ENCODE data around the gene DDA1. TPM values are rescaled to one million over a fixed set of nuclear protein-coding genes. Genes with fewer than 3 reads are reported as not detected.

The DDA1 gene
- 10 to 100 TPM; 20.6 to 98.1 (median 22.0) TPM for total RNA-seq

DNA sequence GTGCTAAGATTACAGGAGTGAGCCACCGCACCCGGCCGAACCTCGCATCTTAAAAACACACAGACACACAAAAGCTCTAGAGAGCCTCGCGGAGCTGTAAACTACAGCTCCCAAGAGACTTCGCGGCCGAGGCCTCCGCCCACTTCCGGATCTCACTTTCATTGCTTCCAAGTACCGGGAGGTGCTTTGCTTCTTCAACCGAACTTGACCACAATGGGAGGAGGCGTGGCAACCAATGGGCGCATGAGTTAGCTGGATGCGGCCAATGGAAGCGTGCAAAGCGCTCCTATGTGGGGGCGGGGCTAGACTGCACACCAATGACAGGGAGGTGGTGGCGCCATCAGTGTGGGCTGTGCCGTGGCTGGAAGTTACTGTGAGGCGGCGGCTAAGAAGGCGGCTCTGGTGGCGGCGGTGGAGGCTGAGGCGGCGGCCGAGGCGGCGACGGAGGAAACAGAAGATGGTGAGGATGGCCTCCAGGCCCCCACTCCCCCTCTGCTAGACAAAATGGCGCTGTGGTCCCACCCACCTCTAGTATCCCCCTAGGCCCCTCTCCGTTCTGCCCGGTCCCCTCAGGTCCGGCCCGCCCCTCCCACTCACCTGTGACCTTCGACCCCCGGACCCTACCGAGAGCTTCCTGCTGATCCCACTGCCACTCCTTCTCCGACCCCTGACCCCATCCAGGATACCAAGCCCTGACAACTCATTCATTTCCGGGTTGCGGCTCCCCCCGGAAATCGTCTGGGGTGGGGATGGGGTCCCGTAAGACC lies at the start of gene DDA1:
Gene DDA1, plus strand, starts transcription at position 366 of the 767 bp plus-strand sequence. Its CDS starts 92 bp downstream, at position 458.
- H3K4me1 ChIP-seq = peaks cover 27 to 57% (median 40%) of the 10 kb centered on the region in 4 donors

DNA sequence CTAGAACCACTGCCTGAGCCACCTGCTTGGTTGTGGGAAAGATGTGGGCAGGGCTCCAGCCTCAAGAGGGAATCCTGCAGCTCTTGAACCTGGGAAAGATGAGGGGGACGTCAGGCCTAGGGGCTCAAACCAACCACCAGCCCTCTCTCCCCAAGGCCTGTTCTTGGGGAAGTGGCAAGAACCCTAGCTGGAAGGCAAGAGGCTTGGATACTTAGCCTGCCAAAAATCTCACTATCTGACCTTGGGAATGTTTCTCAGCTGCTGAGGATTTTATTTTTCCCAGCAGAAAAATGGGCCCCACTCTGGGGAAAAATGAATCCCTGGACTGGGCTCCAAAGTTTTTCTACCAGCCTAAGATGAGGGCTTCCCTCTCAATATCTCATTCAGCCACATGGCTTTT lies 49.4 kb upstream of the DDA1 start:
- no peaks in the 10 kb centered on the region for H3K4me1 ChIP-seq
- intact Hi-C loops (cut with DNase I; ENCODE audit: low total_unique reads) = no loop called here
- in situ Hi-C loops (cut with MboI; ENCODE audit: low pct_ligation_motif_present in 1 of 4, low pct_unique_long_range_greater_than_20kb in 1 of 4, low sequenced_read_pairs in 3 of 4) = no loop called here
- TF ChIP-seq POLR2A (IDR thresholded peaks at IDR 0.05) = no peak
- no peak for TF ChIP-seq EP300 (IDR thresholded peaks at IDR 0.05; ENCODE audit: low read depth)
- TF ChIP-seq POLR2AphosphoS5 (IDR thresholded peaks at IDR 0.05) = no peak
- TF ChIP-seq, protein P1, sequence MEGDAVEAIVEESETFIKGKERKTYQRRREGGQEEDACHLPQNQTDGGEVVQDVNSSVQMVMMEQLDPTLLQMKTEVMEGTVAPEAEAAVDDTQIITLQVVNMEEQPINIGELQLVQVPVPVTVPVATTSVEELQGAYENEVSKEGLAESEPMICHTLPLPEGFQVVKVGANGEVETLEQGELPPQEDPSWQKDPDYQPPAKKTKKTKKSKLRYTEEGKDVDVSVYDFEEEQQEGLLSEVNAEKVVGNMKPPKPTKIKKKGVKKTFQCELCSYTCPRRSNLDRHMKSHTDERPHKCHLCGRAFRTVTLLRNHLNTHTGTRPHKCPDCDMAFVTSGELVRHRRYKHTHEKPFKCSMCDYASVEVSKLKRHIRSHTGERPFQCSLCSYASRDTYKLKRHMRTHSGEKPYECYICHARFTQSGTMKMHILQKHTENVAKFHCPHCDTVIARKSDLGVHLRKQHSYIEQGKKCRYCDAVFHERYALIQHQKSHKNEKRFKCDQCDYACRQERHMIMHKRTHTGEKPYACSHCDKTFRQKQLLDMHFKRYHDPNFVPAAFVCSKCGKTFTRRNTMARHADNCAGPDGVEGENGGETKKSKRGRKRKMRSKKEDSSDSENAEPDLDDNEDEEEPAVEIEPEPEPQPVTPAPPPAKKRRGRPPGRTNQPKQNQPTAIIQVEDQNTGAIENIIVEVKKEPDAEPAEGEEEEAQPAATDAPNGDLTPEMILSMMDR (IDR thresholded peaks at IDR 0.05) = no peak
- no peaks in the 10 kb centered on the region for H3K9me3 ChIP-seq
- no peak overlapping the region for H3K27ac ChIP-seq
- H3K27me3 ChIP-seq = no peaks in the 10 kb centered on the region
- H3K4me3 ChIP-seq = no peak overlapping the region
- no peaks in the 10 kb centered on the region for H3K36me3 ChIP-seq
- DNase-seq = no peak
- WGBS, 2 donors (ENCODE audit: low coverage in 1 of 2) = 75% methylated on average over 1 of the region's 1 CpG; no CpG with 5 or more reads in 1 of the 2 donors

More for the DNA sequence above, at the start of gene DDA1:
- peak within 1 kb of the TSS; percentile 62 to 92 (median 80) for H3K4me3 ChIP-seq
- WGBS, 2 donors (ENCODE audit: low coverage in 1 of 2) = 0 to 1% methylated on average over 2 to 46 of the region's 46 CpGs
- H3K27me3 ChIP-seq = no peaks in the 10 kb centered on the region
- peaks cover 0 to 8% (median 3%) of the 10 kb centered on the region in 4 donors for H3K36me3 ChIP-seq
- TF ChIP-seq POLR2AphosphoS5 (IDR thresholded peaks at IDR 0.05) (peak; percentile 42 to 75 (median 73)), EP300 (IDR thresholded peaks at IDR 0.05; ENCODE audit: low read depth) (no peak), POLR2A (IDR thresholded peaks at IDR 0.05) (peak; percentile 76)
- TF ChIP-seq, protein P1 (IDR thresholded peaks at IDR 0.05) = no peak
- H3K9me3 ChIP-seq = no peaks in the 10 kb centered on the region
- H3K27ac ChIP-seq = peak within 1 kb of the TSS; percentile 80 to 87 (median 85)
- in situ Hi-C loops (cut with MboI; ENCODE audit: low pct_ligation_motif_present in 1 of 4, low pct_unique_long_range_greater_than_20kb in 1 of 4, low sequenced_read_pairs in 3 of 4) = no loop called here
- intact Hi-C loops (cut with DNase I; ENCODE audit: low total_unique reads) = no loop called here
- peak; percentile 100 for DNase-seq

GRCh38 chr19:17260842-17261325 lies 48.5 kb upstream of the DDA1 start:
- TF ChIP-seq POLR2A (IDR thresholded peaks at IDR 0.05) = no peak
- TF ChIP-seq, protein P1 (IDR thresholded peaks at IDR 0.05) = peak; percentile 89 to 94 (median 92)
- no peak for TF ChIP-seq EP300 (IDR thresholded peaks at IDR 0.05; ENCODE audit: low read depth)
- TF ChIP-seq POLR2AphosphoS5 (IDR thresholded peaks at IDR 0.05) = no peak
- intact Hi-C loops (cut with DNase I; ENCODE audit: low total_unique reads) (no loop called here), in situ Hi-C loops (cut with MboI; ENCODE audit: low pct_ligation_motif_present in 1 of 4, low pct_unique_long_range_greater_than_20kb in 1 of 4, low sequenced_read_pairs in 3 of 4) (no loop called here)
- WGBS, 2 donors (ENCODE audit: low coverage in 1 of 2) = 11 to 20% methylated on average over 4 to 15 of the region's 15 CpGs
- DNase-seq = peak; percentile 91
- Histone ChIP-seq H3K27ac (no peak overlapping the region), H3K4me3 (no peak overlapping the region), H3K9me3 (no peaks in the 10 kb centered on the region), H3K4me1 (no peaks in the 10 kb centered on the region), H3K36me3 (no peaks in the 10 kb centered on the region), H3K27me3 (no peaks in the 10 kb centered on the region)

DNA sequence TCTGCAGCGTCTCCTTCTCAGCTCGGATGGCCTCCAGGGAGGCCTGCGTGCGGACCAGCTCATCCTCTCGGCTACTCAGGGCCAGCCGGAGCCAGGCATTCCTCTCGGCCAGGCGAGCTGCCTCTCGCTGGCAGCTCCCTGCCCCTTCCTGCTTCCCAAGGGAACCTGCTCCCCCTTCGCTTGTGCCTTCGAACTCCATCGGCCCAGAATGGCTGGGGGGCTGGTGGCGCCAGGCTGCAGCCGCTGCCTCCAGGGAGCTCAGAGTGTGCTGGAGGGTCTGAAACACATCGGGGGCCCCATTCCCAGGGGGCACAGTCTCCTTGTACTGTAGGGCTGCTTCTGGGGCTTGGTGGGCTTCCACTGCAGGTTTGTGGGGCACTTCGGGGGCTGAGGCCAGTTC lies 46.8 kb upstream of the DDA1 start:
- TF ChIP-seq, protein P1 (IDR thresholded peaks at IDR 0.05) = no peak
- TF ChIP-seq POLR2A (IDR thresholded peaks at IDR 0.05) (no peak), POLR2AphosphoS5 (IDR thresholded peaks at IDR 0.05) (no peak), EP300 (IDR thresholded peaks at IDR 0.05; ENCODE audit: low read depth) (no peak)
- intact Hi-C loops (cut with DNase I; ENCODE audit: low total_unique reads) = no loop called here
- DNase-seq = no peak
- no peak overlapping the region for H3K4me3 ChIP-seq
- in situ Hi-C loops (cut with MboI; ENCODE audit: low pct_ligation_motif_present in 1 of 4, low pct_unique_long_range_greater_than_20kb in 1 of 4, low sequenced_read_pairs in 3 of 4) = no loop called here
- H3K9me3 ChIP-seq = no peaks in the 10 kb centered on the region
- 84% methylated on average over 16 of the region's 16 CpGs; no CpG with 5 or more reads in 1 of the 2 donors for whole genome bisulfite sequencing, 2 donors (ENCODE audit: low coverage in 1 of 2)
- H3K27ac ChIP-seq = no peak overlapping the region
- peaks cover 0 to 6% (median under 1%) of the 10 kb centered on the region in 4 donors for H3K4me1 ChIP-seq
- no peaks in the 10 kb centered on the region for H3K36me3 ChIP-seq
- H3K27me3 ChIP-seq = no peaks in the 10 kb centered on the region

Data from transverse colon (tissue), 4 donors.